T1000 (cell line): ENCODE measurements around the gene CX3CL1.
"Not testable (repeated sequence)": the region's sequence is repeated elsewhere in the genome, so short reads cannot be mapped to it uniquely, and the experiment has no call there.

ENCODE experiments used
- DNase-seq: peaks from one replicate; lab custom pipeline; 2025; ENCODE audit warnings: mixed read lengths; lab: John Stamatoyannopoulos, UW

CX3CL1 gene

DNA sequence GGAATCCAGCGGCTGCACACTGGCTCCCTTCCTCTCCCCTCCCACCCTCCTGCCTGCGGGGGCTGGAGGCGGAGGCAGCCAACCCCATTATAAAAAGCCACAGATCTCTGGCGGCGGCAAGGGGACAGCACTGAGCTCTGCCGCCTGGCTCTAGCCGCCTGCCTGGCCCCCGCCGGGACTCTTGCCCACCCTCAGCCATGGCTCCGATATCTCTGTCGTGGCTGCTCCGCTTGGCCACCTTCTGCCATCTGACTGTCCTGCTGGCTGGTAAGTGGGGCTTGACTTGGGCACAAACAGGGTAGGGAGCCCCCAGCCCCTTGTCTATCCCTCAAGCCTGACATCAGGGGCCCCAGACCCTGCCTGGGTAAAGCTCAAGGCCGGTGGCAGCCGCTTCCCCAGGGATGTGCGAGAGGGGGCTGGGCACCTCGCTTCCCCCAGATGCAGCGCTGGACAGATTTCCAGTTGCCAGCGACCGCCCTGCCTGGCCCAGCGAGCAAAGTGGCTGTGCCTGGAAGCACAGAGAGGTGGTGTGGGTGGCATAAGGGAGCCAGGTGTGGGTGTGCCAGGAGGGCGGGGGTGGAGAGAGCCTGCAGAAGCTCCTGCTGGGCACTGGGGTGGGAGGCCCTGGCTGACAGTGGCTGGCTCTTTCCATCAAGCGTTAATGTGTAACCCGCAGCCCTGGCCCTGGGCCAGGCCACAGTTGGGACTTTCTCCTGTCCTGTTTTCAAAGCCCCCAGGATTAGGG is at the start of gene CX3CL1:
CX3CL1 (plus strand) TSS at position 119 of the 745 bp plus-strand sequence; CDS start at position 198, 79 bp downstream.
- DNase-seq: no peak

DNA sequence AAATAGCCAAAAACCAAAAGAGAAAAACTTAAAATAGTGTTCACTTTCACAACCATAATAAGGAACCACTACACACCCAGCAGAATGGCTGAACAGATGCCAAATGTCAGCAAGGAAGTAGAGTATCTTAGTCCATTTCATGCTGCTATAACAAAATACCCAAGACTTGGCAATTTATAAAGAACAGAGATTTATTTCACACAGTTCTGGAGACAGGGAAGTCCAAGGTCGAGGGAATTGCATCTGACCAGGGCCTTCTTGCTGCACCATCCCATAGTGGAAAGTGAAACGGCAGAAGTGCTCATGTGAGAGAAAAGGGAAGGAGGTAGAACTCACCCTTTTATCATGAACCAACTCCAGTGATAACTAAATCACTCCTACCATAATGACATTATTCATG is 47.5 kb upstream of the CX3CL1 start:
- no peak for DNase-seq

DNA sequence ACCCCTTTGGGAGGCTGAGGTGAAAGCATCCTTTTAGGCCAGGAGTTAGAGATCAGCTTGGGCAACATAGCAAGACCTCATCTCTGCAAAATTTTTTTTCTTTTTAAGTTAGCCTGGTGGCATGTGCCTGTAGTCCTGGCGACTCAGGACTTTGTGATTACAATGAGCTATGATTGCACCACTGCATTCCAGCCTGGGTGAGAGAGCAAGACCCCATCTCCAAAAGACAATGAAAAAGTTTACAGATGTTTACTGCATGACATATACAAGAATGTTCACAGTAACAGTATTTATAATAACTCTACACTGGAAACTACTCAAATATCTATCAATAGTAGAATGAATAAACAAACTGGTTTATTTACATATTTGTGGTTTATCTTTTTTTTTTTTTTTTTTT is 46.8 kb upstream of the CX3CL1 start:
- DNase-seq: no peak

DNA sequence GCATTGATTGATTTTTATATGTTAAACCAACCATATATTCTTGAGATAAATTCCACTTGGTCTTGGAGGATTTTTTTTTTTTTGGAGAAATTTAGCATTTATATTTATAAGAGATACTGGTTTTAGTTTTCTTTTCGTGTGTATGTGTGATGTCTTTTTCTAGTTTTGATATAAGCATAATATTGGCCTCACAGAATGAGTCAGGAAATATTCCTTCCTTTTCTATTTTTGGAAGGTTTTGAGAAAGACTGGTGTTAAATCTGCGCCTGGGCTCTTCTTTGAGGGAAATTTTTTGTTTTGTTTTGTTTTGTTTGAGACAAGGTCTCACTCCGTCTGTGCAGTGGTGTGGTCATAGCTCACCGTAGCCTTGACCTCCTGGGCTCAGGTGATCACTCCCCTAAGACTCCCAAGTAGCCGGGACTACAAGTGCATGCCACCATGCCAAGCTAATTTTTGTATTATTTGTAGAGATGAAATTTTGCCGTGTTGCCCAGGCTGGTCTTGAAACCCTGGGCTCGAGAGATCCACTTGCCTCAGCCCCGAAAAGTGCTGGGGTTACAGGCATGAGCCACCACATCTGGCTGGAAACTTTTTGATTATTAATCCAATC is 42.5 kb upstream of the CX3CL1 start:
- no peak for DNase-seq

DNA sequence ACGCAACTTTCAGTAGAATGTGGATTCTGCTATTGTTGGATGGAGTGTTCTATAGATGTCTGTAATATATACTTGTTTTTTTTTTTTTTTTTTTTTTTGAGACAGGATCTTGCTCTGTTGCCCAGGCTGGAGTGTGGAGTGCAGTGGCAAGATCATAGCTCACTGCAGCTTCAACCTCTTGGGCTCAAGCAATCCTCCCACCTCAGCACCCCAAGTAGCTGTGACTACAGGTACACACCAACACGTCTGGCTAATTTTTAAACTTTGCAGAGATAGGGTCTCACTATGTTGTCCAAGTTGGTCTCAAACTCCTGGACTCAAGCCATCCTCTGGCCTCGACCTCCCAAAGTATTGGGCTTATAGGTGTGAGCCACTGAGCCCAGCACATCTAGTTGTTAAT is 40.9 kb upstream of the CX3CL1 start:
- DNase-seq: no peak

DNA sequence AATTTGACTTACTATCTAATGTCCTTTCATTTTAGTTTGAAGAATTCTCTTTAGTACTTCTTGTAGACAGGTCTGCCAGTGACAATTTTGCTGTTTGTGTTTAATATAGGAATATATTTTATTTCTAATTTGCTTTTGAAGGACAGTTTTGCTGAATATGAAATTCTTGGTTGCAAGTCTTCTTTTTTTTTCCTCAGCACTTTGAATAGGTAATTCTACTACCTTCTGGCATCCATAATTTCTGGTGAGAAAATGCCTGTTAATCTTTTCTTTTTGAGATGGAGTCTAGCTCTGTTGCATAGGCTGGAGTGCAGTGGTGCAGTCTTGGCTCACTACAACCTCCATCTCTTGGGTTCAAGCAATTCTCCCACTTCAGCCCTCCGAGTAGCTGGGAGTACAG is 38.9 kb upstream of the CX3CL1 start:
- DNase-seq: no peak

DNA sequence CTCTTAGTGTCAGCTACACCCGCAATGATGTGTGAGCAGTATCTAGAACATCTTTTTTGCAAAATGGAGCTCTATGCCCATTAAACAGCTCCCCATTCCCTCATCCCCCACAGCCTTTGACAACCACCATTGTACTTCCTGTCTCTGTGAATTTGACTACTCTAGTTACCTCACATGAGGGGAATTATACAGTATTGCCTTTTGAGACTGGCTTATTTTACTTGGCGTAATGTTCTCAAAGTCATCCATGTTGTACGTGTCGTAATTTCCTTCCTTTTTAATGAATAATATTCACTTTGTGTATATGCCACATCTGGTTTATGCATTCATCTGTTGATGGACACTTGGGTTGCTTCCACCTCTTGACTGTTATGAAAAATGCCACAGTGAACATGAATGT is 36.9 kb upstream of the CX3CL1 start:
- no peak for DNase-seq

DNA sequence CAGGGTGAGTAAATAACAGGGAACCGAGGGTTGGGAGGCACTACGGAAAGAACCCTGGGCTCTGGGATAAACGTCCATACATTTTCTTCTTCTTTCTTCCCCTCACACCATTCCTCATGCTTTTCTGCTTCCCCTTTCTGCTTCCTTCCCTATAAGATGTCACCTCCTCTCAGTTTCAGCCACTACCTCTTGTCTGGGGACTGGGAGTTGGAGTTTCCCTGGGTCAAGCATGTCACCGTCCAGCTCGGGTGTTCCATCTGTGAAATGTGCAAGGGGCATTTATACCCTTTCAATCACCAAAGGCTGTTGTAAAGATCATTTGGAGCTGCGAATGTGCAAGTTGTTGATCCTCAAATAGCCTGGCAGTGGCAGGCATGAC is 31.2 kb upstream of the CX3CL1 start:
- no peak for DNase-seq

DNA sequence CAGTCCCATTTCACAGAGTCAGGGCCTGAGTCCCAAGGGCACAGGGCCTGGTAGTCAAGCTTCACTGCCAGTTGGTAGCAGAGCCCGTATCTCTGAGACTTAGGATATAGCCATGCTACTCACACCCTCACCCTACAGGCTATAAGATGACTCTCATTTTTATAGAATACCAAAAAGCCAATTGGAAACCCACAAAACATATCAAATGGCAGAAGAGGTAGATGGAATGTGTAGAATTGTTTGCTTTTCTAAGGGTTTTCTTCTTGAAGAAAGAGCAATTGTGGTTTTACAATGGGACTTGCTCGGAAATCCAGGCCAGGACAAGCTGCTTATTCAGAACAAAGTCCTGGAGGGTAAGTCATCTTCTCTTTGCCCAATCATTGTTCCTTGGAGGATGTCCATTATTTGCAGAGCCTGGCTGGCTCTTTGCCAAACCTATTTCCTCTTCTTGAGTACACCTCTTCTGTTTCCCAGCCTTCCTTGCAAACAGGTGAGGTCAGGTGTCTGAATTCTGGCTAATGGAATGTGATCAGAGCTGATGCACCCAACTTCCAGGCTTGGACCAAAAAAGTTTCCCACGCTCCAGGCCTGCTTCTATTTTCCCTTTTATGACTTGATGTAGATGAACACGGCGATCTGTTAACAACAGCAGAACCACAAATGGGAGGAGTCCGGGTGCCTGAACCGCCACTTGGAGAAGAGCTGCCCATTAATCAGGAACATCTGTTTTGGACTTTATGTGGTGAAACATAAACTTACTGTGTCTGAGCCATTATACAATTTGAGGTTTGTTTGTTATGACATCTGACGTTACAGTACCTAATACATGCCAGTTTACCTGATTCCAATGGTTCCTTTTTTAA is 30.6 kb upstream of the CX3CL1 start:
- DNase-seq: peak; percentile 9

DNA sequence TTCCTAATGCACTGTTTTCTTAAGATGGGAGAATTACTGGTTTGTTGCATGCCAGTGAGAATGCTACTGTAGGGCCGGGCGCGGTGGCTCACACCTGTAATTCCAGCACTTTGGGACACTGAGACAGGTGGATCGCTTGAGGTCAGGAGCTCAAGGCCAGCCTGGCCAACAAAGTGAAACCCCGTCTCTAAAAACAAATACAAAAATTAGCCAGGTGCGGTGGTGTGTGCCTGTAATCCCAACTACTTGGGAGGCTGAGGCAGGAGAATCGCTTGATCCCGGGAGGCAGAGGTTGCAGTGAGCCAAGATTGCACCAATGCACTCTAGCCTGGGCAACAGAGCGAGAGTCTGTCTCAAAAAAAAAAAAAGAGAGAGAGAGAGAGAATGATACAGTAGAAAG is 29.7 kb upstream of the CX3CL1 start:
- not testable (repeated sequence) for DNase-seq

DNA sequence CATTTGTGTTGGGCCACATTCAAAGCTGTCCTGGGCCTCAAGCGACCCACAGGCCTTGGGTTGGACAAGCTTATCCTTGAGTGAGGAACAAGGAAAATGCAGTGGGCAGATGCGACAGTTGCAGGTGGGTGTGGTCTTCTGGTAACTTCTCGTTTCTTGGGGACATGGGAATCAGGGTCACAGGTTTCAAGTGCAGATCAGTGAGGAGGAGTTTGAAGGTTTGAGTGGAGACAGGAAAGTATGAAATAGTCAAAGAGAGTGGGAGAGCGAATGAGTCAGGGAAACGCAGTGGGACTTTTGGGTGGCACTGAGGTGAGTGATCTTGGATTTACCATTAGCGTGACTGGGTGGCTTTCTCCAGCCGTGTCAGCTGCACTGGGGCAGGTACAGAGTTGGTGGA is 29.1 kb upstream of the CX3CL1 start:
- no peak for DNase-seq

DNA sequence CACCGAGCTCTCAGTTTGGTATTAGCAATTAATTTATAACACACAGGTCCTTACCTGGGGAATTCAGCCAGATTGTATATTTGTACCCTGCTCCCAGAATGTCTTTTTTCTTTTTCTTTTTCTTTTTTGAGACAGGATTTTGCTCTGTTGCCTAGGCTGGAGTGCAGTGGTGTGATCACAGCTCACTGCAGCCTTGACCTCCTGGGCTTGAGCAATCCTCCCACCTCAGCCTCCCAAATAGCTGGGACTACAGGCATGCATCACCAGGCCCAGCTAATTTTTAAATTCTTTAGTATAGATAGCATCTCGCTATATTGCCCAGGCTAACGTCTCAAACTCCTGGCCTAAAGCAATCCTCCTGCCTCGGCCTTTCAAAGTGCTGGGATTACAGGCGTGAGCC is 28.2 kb upstream of the CX3CL1 start:
- DNase-seq: not testable (repeated sequence)

DNA sequence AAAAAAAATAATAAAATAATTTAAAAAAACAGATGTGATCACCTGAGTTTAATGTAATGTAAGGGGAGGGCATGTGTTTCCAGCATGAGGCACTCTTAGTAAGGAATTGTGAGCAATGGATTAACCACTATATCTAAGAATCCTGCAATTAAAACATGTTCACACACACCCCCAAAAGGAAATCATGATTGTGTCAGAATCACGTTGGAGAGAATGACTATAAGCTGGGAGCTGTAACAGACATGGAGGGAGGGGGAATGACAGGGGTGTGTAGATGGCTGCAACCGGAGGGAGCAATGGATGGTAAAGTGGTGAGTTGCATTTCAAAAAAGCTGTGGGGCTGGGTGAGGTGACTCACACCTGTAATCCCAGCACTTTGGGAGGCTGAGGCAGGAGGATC is 27.3 kb upstream of the CX3CL1 start:
- DNase-seq: no peak

DNA sequence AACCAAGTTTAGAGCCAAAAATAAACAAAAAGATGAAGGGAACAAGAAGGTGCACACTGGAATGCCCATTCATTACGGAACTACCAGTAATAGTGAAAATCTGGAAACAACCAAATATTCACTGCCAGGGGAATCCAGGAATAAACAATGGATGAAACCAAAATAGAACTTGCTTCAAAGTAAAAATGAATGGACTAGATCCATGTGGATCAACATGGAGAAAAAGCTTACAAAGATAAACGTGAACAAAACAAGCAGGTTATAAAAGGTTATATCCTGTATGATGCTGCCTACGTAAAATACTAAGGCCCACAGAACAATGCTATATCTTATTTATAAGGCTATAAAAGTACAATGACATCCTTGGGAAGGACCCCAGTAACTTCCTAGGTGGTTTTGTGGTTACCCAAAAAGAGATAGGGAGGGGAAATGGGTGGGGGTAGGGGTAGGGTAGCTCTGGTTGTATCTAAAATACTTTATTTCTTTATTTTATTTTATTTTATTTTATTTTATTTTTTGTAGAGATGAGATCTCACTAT is 26.6 kb upstream of the CX3CL1 start:
- DNase-seq: no peak

DNA sequence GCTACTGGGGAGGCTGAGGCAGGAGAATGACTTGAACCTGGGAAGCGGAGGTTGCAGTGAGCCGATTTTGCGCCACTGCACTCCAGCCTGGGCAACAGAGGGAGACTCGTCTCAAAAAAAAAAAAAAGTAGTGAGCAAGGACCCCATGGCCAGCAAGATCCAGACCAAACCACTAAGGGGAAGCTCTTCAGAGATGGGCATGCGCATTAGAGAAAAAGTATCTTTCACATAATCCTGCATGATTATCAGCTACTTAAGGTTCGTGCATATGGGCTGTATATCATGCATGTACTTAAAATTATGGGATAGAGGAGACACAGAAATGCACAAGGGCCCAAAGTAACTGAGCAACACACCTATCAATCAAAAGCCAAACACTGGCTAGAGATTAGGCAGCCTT is 24.4 kb upstream of the CX3CL1 start:
- DNase-seq: no peak

DNA sequence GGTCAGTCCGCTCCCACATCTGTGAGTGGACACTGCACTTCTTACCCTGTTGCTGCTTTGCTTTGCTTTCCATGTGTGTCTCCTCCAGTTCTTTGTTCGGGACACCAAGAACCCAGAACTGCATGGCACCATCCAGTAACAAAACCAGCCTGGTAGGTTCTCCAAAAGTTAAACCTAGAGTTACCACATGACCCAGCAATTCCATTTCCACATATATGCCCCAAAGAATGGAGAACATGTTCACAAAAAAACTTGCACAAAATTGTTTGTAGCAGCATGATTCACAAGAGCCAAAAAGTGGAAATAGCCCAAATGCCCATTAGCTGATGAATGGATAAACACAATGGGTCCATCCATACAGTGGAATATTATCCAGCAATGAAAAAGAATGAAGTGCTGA is 24.0 kb upstream of the CX3CL1 start:
- no peak for DNase-seq

DNA sequence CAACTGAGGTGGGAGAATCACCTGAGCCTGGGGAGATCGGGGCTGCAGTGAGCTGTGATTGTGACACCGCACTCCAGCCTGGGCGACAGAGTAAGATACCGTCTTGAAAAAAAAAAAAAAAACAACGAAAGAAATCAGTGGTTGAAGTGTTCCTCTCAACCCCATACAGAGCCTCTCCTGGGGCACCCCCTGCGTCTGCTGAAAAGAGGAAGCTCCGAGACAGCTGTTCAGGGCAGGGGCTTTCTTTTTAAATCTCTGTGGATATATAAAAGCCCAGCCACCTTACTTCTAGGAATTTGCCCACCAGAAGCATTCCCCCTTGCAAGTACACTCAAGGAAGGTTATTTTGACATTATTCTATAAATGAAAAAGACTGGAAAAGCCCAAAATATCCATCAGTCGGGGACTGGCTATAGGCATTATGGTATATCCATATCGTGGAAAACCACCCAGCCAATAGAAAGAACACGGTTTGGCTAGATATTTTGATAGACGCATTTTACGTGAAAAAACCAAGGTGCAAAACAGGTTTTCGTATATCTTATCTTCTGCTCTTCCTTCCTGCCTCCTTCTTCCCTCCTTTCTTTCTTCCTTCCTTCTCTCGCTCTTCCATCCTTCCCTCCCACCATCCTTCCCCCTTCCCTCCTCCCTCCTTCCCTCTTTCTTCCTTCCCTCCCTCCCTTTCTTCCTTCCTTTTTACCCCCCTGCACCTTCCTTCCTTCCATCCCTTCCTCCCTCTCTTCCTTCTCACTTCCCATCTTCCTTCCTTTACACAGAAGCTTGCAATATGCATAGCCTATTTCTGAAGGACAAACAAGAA is 22.9 kb upstream of the CX3CL1 start:
- no peak for DNase-seq

DNA sequence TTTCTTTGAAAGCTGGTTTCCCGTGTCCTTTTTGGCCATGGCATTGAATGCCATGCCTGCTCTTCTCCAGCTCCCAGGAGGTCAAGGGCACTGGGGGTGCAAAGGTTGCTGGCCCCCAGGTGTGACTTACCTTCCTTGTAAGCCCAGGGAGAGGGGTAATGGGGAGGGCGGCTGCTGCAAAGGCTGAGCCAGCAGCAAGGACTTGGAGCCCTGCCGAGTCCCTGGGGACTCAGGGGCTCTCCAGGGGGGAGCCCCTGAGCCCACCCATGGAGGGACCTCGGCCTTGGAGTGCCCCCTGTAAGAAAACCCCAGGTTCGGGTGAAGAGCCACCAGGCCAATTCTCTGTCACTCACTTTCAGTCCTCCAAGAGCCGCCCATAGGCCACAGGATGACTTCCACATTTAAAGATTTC is 19.6 kb upstream of the CX3CL1 start:
- no peak for DNase-seq

DNA sequence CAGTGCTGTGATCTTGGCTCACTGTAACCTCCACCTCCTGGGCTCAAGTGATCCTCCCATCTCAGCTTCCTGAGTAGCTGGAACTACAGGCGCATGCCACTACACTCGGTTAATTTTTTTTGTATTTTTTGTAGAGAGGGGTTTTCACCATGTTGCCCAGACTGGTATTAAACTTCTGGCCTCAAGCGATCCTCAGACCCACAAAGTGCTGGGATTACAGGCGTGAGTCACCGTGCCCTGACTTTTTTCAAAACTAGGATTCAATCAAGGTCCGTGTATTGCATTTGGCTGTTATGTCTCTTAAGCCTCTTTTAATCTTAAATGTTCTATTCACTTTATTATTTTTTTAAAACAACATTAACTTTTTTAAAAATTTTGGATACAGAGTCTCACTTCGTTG is 18.0 kb upstream of the CX3CL1 start:
- no peak for DNase-seq

DNA sequence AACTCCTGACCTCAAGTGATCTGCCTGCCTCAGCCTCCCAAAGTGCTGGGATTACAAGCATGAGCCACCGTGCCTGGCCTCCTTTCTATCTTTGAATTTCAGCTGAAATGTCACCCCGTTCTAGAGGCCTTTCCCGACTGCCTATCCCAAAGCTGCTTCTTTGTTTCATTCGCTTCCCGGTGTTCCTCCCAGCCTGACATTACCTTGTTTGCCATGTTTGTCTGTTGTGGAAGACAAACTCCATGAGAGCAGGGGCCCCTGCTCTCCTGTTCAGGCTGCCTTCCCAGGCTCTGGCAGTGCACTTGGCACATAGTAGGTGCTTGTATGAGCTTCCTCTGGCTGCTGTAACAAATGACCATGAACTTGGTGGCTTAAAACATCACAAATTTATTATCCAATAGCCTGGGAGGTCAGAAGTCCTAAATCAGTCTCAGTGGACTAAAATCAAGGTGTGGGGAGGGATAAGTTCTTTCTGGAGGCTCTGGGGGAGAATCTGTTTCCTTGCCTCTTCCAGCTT is 16.3 kb upstream of the CX3CL1 start:
- DNase-seq: no peak

DNA sequence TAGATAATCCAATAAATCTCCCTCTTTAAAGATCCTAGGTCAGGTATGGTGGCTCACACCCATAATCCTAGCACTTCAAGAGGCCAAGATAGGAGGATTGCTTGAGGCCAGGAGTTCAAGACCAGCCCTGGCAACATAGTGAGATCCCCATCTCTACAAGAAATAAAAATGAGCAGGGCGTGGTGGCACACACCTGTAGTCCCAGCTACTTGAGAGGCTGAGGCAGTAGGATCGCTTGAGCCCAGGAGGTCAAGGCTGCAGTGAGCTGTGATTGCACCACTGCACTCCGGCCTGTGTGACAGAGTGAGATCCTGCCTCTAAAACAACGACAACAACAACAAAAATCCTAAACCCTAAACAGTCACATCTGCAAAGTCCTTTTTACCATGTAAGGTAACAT is 15.7 kb upstream of the CX3CL1 start:
- DNase-seq: no peak
